PFSK-1 (cell line): ENCODE measurements around the gene HMG20B.

ENCODE experiments used
- POLR2AphosphoS5 ChIP-seq: IDR thresholded peaks from 2 replicates; pipeline ENCODE4 v1.6.1; 2012; ENCODE audit warnings: low read depth, mild to moderate bottlenecking, control low read depth, low read length, moderate library complexity
- TAF1 ChIP-seq: IDR thresholded peaks from 2 replicates; pipeline ENCODE4 v1.6.1; 2012; ENCODE audit warnings: low read length, control low read depth, borderline replicate concordance; ENCODE audit not compliant: insufficient read depth
- TF ChIP-seq, protein P1 (sequence below), 2 experiments: IDR thresholded peaks; 2 replicates each; pipeline versions ENCODE4 v1.6.1 to v1.8.0; 2011 to 2012; ENCODE audit warnings: low read depth in 2 of 2, low read length in 2 of 2, control low read depth in 1 of 2, inconsistent platforms in 1 of 2, mild to moderate bottlenecking in 1 of 2, moderate library complexity in 1 of 2; ENCODE audit not compliant: insufficient read depth in 1 of 2

DNA sequence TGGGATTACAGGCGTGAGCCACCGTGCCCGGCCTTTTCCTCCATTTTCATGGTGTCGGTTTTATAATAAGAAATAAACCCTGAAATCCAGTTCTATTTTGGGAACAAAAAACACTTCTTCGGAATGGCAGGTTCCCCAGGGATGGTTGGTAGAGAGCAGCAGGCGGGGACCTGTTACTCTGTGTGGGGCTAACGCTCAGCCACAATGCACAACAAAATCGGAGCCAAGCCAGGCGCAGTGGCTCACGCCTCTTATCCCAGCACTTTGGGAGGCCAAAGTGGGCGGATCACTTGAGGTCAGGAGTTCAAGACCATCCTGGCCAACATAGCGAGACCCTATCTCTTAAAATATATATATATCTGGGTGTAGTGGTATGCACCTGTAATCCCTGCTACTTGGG is 28.3 kb downstream of the HMG20B start:
- no peak for TF ChIP-seq POLR2AphosphoS5
- no peak for TF ChIP-seq TAF1
- TF ChIP-seq, protein P1, sequence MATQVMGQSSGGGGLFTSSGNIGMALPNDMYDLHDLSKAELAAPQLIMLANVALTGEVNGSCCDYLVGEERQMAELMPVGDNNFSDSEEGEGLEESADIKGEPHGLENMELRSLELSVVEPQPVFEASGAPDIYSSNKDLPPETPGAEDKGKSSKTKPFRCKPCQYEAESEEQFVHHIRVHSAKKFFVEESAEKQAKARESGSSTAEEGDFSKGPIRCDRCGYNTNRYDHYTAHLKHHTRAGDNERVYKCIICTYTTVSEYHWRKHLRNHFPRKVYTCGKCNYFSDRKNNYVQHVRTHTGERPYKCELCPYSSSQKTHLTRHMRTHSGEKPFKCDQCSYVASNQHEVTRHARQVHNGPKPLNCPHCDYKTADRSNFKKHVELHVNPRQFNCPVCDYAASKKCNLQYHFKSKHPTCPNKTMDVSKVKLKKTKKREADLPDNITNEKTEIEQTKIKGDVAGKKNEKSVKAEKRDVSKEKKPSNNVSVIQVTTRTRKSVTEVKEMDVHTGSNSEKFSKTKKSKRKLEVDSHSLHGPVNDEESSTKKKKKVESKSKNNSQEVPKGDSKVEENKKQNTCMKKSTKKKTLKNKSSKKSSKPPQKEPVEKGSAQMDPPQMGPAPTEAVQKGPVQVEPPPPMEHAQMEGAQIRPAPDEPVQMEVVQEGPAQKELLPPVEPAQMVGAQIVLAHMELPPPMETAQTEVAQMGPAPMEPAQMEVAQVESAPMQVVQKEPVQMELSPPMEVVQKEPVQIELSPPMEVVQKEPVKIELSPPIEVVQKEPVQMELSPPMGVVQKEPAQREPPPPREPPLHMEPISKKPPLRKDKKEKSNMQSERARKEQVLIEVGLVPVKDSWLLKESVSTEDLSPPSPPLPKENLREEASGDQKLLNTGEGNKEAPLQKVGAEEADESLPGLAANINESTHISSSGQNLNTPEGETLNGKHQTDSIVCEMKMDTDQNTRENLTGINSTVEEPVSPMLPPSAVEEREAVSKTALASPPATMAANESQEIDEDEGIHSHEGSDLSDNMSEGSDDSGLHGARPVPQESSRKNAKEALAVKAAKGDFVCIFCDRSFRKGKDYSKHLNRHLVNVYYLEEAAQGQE (IDR thresholded peaks at IDR 0.05; ENCODE audit: insufficient read depth in 1 of 2, low read depth in 2 of 2, low read length in 2 of 2): no peak
